Psoas muscle (tissue), 8 donors: Measurements from ENCODE around the gene ALPK3. TPM values are rescaled to one million over a fixed set of nuclear protein-coding genes. Genes with fewer than 3 reads are reported as not detected.
A peak's percentile ranks its signal among the peaks of the same experiment; 100 is the strongest.

ENCODE experiments used
- ATAC-seq, 4 donors: fragments of 200-7000 bp; cut with Tn5 transposase; one replicate each; pipeline ENCODE4 v1.9.1; 2020; ENCODE audit warnings: moderate library complexity in 3 of 4, mild to moderate bottlenecking in 2 of 4
- DNase-seq, 2 donors: peaks; one replicate each; pipeline ENCODE4 v3.0.0-alpha.2; 2020
- H3K27ac ChIP-seq: fragments of 200-600 bp; one replicate; pipeline ENCODE4 v1.8.0; 2022
- H3K27me3 ChIP-seq, 3 donors: fragments of 200-600 bp in 1 of 3; one replicate each; pipeline versions ENCODE4 v1.6.1 to v1.8.0; 2013 to 2022; ENCODE audit warnings: low read length in 2 of 3, mild to moderate bottlenecking in 2 of 3, moderate library complexity in 1 of 3; ENCODE audit not compliant: insufficient read depth in 3 of 3
- H3K36me3 ChIP-seq, 2 donors: fragments of 200-600 bp in 1 of 2; one replicate each; pipeline versions ENCODE4 v1.6.1 to v1.8.0; 2013 to 2022; ENCODE audit warnings: low read depth in 1 of 2, mild to moderate bottlenecking in 1 of 2, moderate library complexity in 1 of 2; ENCODE audit not compliant: insufficient read depth in 1 of 2
- H3K4me1 ChIP-seq: fragments of 200-600 bp; one replicate; pipeline ENCODE4 v1.8.0; 2022
- H3K4me3 ChIP-seq: fragments of 200-600 bp; one replicate; pipeline ENCODE4 v1.8.0; 2022; ENCODE audit warnings: mild to moderate bottlenecking
- H3K9me3 ChIP-seq: fragments of 200-600 bp; one replicate; pipeline ENCODE4 v1.8.0; 2022
- WGBS, 3 donors: extraction: QIAGEN DNeasy Blood & Tissue Kit; methylation state at CpG; one replicate each; pipeline versions ENCODE4 v1.1.6 to v1.1.7; 2013; 5-methylcytosine and 5-hydroxymethylcytosine counted together
- intact Hi-C, 2 donors: fragments of 100-400 bp; cut with DNase I; formaldehyde crosslinking; loops; one replicate each; pipeline versions ENCODE4 v1.11.0 to v1.14.2; 2022
- polyA plus RNA-seq, 3 donors: library from polyadenylated mRNA; stranded (reverse); fragments of 200-250 nt; gene quantifications; one replicate each; pipeline ENCODE4 v1.2.3, GENCODE V29; 2013
- total RNA-seq, 4 donors: library from RNA; stranded (reverse); fragmentation: NEBNext Ultra II Directional in 2 of 4; extraction: Animal tissue kit (Norgen Biotek cat#: 25700) in 2 of 4; gene quantifications; one replicate each; pipeline versions ENCODE4 v1.2.1 to v1.2.4, GENCODE V29; 2021 to 2023
- TF ChIP-seq, protein P1 (sequence below): fragments of 200-600 bp; IDR thresholded peaks from one replicate; pipeline ENCODE4 v1.8.0; 2022; ENCODE audit warnings: antibody characterized with exemption
- donor health status: healthy with polysubstance abuse.
- donor health status: DM: no; HTN: no; CAD: no; lungs with moderate emphysema.
- donor health status: Bipolar disorder and iron deficiency.
- donor health status: healthy.
- donor health status: DM: yes; HTN: yes; CAD: no.
- donor health status: DM: no; HTN: no; CAD: no.
- donor health status: DM: no; HTN: no; CAD: no.
- donor health status: DM: yes; HTN: yes; CAD: no.

ALPK3 gene
- total and polyA plus RNA-seq, 7 donors, result 75.7 to 461 (median 245) TPM

DNA sequence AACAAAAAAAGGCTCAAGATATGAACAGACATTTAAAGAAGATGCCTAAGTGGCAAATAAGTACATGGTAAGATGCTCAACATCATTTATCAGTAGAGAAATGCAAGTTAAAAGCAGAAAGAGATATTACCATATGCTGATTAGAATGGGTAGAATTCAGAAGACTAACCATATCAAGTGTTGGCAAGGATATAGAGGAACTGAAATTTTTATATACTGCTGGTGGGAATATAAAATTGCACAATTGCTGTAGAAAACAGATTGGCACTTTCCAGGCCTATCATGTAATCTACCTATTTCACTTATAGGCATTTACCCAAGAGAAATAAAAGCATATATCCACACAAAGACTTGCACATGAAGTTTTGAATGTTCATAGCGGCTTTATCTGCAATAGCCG, 84.4 kb downstream of the ALPK3 start:
- no peak for DNase-seq

DNA sequence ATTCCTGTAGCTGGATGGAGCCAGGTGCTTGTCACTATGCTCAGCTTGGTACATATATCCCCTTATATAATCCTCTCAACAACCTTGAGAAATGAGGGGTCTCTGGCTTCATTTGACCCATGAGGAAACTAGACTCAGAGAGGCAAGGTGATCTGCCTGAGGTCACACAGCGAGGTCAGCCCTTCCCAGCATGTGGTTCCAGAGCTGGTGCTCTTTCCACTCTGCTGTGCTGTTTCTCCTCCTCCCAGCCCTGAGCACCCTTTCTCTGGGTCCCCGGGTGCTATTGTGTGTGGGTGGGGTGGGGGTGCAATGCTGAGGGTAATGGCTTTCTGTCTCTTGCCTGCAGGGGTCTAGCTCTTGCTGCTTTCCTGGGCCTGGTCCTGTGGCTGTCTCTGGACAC, 86.6 kb downstream of the ALPK3 start:
- Histone ChIP-seq H3K36me3 (no peaks in the 10 kb centered on the region), H3K4me3 (no peak overlapping the region), H3K9me3 (no peaks in the 10 kb centered on the region), H3K27ac (no peak overlapping the region), H3K4me1 (peaks cover 20% of the 10 kb centered on the region), H3K27me3 (no peaks in the 10 kb centered on the region)
- TF ChIP-seq, protein P1, sequence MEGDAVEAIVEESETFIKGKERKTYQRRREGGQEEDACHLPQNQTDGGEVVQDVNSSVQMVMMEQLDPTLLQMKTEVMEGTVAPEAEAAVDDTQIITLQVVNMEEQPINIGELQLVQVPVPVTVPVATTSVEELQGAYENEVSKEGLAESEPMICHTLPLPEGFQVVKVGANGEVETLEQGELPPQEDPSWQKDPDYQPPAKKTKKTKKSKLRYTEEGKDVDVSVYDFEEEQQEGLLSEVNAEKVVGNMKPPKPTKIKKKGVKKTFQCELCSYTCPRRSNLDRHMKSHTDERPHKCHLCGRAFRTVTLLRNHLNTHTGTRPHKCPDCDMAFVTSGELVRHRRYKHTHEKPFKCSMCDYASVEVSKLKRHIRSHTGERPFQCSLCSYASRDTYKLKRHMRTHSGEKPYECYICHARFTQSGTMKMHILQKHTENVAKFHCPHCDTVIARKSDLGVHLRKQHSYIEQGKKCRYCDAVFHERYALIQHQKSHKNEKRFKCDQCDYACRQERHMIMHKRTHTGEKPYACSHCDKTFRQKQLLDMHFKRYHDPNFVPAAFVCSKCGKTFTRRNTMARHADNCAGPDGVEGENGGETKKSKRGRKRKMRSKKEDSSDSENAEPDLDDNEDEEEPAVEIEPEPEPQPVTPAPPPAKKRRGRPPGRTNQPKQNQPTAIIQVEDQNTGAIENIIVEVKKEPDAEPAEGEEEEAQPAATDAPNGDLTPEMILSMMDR, result no peak
- ATAC-seq, result no peak
- no peak for DNase-seq
- intact Hi-C loops, result no loop called here
- 88 to 91% (median 88%) methylated on average over 2 of the region's 2 CpGs for WGBS, 3 donors

More for the DNA sequence above, 84.4 kb downstream of the ALPK3 start:
- ATAC-seq, result no peak
- Histone ChIP-seq H3K27ac (no peak overlapping the region), H3K9me3 (no peaks in the 10 kb centered on the region), H3K4me1 (peaks cover 20% of the 10 kb centered on the region), H3K27me3 (no peaks in the 10 kb centered on the region), H3K36me3 (no peaks in the 10 kb centered on the region), H3K4me3 (no peak overlapping the region)
- intact Hi-C loops, result no loop called here
- TF ChIP-seq, protein P1, result no peak
- WGBS, 3 donors, result 75 to 99% (median 97%) methylated on average over 2 of the region's 2 CpGs

DNA sequence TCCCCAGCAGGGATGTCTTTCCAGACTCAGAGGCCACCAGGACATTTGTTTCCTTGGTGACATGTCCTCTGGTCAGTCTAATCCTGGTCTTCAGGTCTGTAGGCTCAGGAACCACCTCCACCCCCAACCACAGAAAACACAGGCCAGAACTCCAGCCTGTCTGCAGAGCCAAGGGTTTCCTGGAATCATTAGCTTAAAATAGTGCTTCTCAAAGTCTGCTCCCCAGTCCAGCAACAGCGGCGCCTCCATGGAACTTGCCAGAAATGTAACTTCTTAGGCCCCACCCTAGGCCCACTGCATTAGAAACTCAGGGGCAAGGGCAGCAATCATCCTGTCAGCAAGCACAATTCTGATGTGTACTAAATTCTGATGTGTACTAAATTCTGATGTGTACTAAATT, 87.3 kb downstream of the ALPK3 start:
- WGBS, 3 donors, result 11 to 26% (median 20%) methylated on average over 2 of the region's 2 CpGs
- Histone ChIP-seq H3K9me3 (no peaks in the 10 kb centered on the region), H3K4me3 (no peak overlapping the region), H3K36me3 (no peaks in the 10 kb centered on the region), H3K4me1 (peaks cover 20% of the 10 kb centered on the region), H3K27me3 (no peaks in the 10 kb centered on the region), H3K27ac (peak overlapping the region; percentile 60)
- ATAC-seq (peak in 3 of 4 donors; percentile 27 to 73 (median 63)), DNase-seq (no peak)
- intact Hi-C loops, result no loop called here
- TF ChIP-seq, protein P1, result no peak

DNA sequence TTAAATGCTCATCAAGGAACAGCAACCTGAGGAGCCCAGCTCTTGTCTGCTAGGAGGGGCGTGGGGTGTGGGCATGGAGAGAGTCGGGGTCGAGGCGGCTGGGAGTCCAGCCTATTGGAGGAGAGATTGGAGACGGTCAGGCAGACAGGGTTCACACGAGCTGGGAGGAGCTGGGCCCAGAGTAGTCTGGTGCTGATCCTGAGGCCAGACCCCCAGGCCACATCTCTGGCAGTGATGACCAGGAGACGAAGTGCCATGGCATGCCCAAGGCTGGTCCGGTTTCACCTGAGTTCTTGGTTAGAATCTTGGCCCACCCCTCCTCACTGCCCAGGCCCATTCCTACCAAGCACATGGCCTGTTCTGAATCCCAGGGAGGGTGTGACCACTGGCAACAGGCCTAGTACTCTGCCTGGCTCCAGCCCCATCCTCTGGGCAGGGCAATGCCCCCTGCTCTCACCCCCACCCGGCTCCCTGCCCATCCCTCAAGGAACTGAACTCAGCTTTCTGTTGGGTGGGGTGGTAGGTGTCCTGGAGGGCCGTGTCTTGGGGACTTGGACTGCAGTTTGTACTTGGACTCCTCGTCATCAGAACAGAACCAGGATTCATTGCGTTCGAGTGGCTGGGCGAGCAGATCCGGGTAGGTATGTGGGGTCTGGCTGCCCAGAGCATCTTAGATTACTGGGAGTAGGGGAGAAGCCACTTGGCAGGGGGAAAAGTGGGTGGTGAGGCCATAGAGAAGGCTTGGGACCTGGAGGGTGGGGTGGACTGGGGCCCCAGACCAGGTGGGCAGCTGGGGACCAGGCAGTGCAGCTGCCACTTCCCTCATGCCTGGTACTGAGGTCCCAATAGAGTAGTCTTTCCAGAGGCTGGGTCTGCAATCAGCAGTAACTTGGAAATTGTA, 88.1 kb downstream of the ALPK3 start:
- ATAC-seq (peak in 2 of 4 donors; percentile 55 to 66), DNase-seq (no peak)
- H3K27ac ChIP-seq, result no peak overlapping the region
- H3K9me3 ChIP-seq, result no peaks in the 10 kb centered on the region
- intact Hi-C loops, result no loop called here
- TF ChIP-seq, protein P1, result no peak
- no peaks in the 10 kb centered on the region for H3K36me3 ChIP-seq
- H3K4me3 ChIP-seq, result no peak overlapping the region
- peaks cover 25% of the 10 kb centered on the region for H3K4me1 ChIP-seq
- 71 to 89% (median 73%) methylated on average over 15 of the region's 15 CpGs for WGBS, 3 donors
- H3K27me3 ChIP-seq, result no peaks in the 10 kb centered on the region
